K562 (cell line): Measurements from ENCODE around the gene CCR2. TPM values are rescaled to one million over a fixed set of nuclear protein-coding genes. Genes with fewer than 3 reads are reported as not detected.
A peak's percentile ranks its signal among the peaks of the same experiment; 100 is the strongest.

Source experiments
- ARID1B ChIP-seq: fragments of 450-650 bp; IDR thresholded peaks from 2 replicates; pipeline ENCODE4 v1.6.1; 2016; ENCODE audit warnings: antibody characterized with exemption, mild to moderate bottlenecking, inconsistent platforms
- BCOR ChIP-seq: fragments of 450-650 bp; IDR thresholded peaks from 2 replicates; pipeline ENCODE4 v1.6.1; 2016
- DPF2 ChIP-seq: fragments of 450-650 bp; IDR thresholded peaks from 2 replicates; pipeline ENCODE4 v1.6.1; 2016
- ELF1 ChIP-seq: fragments of 200-800 bp; sonication (Bioruptor generic); IDR thresholded peaks from 2 replicates; pipeline ENCODE4 v1.6.1; 2016; ENCODE audit warnings: missing genetic modification characterization, missing compliant biosample characterization
- HDAC6 ChIP-seq: IDR thresholded peaks from 2 replicates; pipeline ENCODE4 v1.6.1; 2012; ENCODE audit warnings: low read depth, mild to moderate bottlenecking, control low read depth, inconsistent platforms, low read length, moderate library complexity
- KDM4B ChIP-seq, 2 experiments: fragments of 450-650 bp in 1 of 2; sonication (generic) in 1 of 2; IDR thresholded peaks; 2 replicates each; pipeline ENCODE4 v1.6.1; 2016 to 2017; ENCODE audit warnings: borderline replicate concordance in 2 of 2, antibody characterized with exemption in 1 of 2, low read depth in 1 of 2, mild to moderate bottlenecking in 1 of 2
- KDM5B ChIP-seq: fragments of 200-600 bp; sonication (generic); IDR thresholded peaks from 2 replicates; pipeline ENCODE4 v1.6.1; 2012; ENCODE audit warnings: low read depth, mild to moderate bottlenecking, moderate library complexity, low read length, control low read depth, inconsistent platforms; ENCODE audit not compliant: insufficient replicate concordance
- MCM5 ChIP-seq: fragments of 450-650 bp; IDR thresholded peaks from 2 replicates; pipeline ENCODE4 v1.6.1; 2016; ENCODE audit warnings: low read depth
- NCOA4 ChIP-seq: fragments of 450-650 bp; IDR thresholded peaks from 2 replicates; pipeline ENCODE4 v1.6.1; 2018; ENCODE audit warnings: mild to moderate bottlenecking; ENCODE audit not compliant: partially characterized antibody
- PPARD ChIP-seq: fragments of 250-450 bp; sonication (Bioruptor Pico); IDR thresholded peaks from 2 replicates; pipeline ENCODE4 v1.8.0; 2022; ENCODE audit warnings: inconsistent platforms, mild to moderate bottlenecking, moderate library complexity
- SIRT6 ChIP-seq: IDR thresholded peaks from one replicate; pipeline ENCODE4 v1.6.1; 2012; ENCODE audit warnings: low read depth, mild to moderate bottlenecking, control low read depth, inconsistent platforms, low read length, moderate library complexity
- SOX6 ChIP-seq: fragments of 450-650 bp; IDR thresholded peaks from 2 replicates; pipeline ENCODE4 v1.6.1; 2014; ENCODE audit warnings: mild to moderate bottlenecking
- SRSF1 ChIP-seq: fragments of 200-400 bp; formaldehyde crosslinking; IDR thresholded peaks from 2 replicates; pipeline ENCODE4 v1.6.1; 2017; ENCODE audit warnings: mild to moderate bottlenecking, low read depth, low read length, moderate library complexity
- TAL1 ChIP-seq: fragments of 450-650 bp; IDR thresholded peaks from 2 replicates; pipeline ENCODE4 v1.6.1; 2016; ENCODE audit warnings: mild to moderate bottlenecking
- YY1 ChIP-seq, 3 experiments: IDR thresholded peaks; 2 replicates each; pipeline ENCODE4 v1.6.1; 2011; ENCODE audit warnings: low read length in 2 of 3, mild to moderate bottlenecking in 2 of 3, moderate library complexity in 2 of 3, borderline replicate concordance in 1 of 3, control low read depth in 1 of 3, low read depth in 1 of 3; ENCODE audit not compliant: insufficient read depth in 3 of 3, insufficient replicate concordance in 2 of 3, control insufficient read depth in 1 of 3, insufficient read length in 1 of 3; ENCODE audit errors: extremely low read depth in 1 of 3
- ZNF184 ChIP-seq: sonication (generic); formaldehyde crosslinking; IDR thresholded peaks from 2 replicates; pipeline ENCODE4 v1.5.0; 2020; ENCODE audit warnings: missing genetic modification reagents
- ZNF232 ChIP-seq: sonication (generic); formaldehyde crosslinking; IDR thresholded peaks from 2 replicates; pipeline ENCODE4 v1.8.0; 2022; ENCODE audit warnings: mild to moderate bottlenecking, missing genetic modification reagents
- polyA plus RNA-seq, 8 experiments: library from polyadenylated mRNA; depleted of rRNA in 4 of 8; stranded (reverse) in 5 of 8; unstranded in 3 of 8; fragments of >200 nt; fragmentation: Nextera tagmentation in 2 of 8; fragmentation: Illumina TruSeq in 1 of 8; extraction: Ambion mirVana in 2 of 8; extraction: Trizol in 1 of 8; gene quantifications; 2 replicates each; pipeline versions ENCODE4 v1.2.1 to v1.2.3, GENCODE V29; 2011 to 2014; ENCODE audit warnings: inconsistent platforms in 1 of 8, missing spikeins in 1 of 8
- total RNA-seq, 7 experiments: library from RNA; depleted of rRNA in 6 of 7; stranded (reverse); fragments of >200 nt in 6 of 7; fragmentation: Illumina TruSeq in 2 of 7; extraction: Trizol in 2 of 7; gene quantifications; 2 replicates each; pipeline versions ENCODE4 v1.2.1 to v1.2.3, GENCODE V29; 2011 to 2021; ENCODE audit warnings: low replicate concordance in 1 of 7
- TF ChIP-seq, protein P1 (sequence below): fragments of 450-650 bp; IDR thresholded peaks from 2 replicates; pipeline ENCODE4 v1.7.1; 2018; ENCODE audit warnings: mild to moderate bottlenecking, low read depth; ENCODE audit not compliant: partially characterized antibody
- TF ChIP-seq, protein P2 (sequence below): sonication (generic); formaldehyde crosslinking; IDR thresholded peaks from 2 replicates; pipeline ENCODE4 v1.8.1; 2023; ENCODE audit warnings: mild to moderate bottlenecking, missing genetic modification reagents
- TF ChIP-seq, protein P3 (sequence below): fragments of 250-450 bp; sonication (Bioruptor Pico); IDR thresholded peaks from 2 replicates; pipeline ENCODE4 v1.6.1; 2021; ENCODE audit warnings: mild to moderate bottlenecking
- TF ChIP-seq, protein P4 (sequence below): fragments of 250-450 bp; sonication (Bioruptor Pico); IDR thresholded peaks from 2 replicates; pipeline ENCODE4 v1.4.0; 2020; ENCODE audit warnings: mild to moderate bottlenecking, moderate library complexity, borderline replicate concordance

CCR2 gene
- total and polyA plus RNA-seq, 9 of the 15 experiments (the other 6 are each of a cell fraction or from before 2014, with no cell fraction given) = not detected

DNA sequence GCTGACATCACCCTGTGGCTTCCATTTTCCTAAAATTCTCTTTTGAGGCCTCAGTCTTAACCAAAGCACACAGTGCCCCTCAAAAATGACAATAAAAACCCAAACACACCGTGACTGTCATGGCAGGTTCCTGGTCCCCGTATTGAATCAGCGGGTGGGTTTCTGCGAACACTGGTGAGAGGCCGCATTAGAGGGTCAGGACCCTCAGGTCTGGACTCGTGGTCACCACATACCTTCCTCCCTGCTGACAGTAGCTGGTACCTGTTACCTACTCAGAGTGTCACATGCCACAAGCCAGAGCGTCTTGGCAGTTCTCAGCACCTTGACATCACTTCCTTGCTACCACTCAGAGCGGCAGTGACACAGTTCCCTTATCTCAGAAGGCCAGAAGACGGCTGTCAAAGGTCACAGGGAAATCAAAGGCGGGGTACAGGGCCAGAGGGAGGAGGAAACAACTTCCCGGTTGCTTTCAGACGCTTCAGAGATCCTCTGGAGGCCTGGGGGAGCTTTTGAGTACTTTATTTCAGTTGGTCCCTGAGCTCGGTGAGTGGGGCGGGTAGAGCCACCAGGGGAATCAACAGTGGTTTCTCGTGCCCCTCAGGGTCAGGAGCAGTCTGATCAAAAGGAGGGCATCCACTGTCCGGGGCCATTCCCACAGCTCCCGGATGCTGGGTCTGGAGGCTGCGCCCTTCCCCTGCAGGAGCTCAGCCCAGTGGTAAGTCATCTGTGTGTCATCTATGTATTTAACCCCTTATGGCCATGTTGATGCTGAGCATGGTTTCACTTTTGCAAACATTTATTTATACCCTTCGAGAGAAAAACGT is 53.1 kb downstream of the CCR2 start, which contains the start of the genes CCR5AS and CCRL2 (continued):
- TF ChIP-seq, protein P1, sequence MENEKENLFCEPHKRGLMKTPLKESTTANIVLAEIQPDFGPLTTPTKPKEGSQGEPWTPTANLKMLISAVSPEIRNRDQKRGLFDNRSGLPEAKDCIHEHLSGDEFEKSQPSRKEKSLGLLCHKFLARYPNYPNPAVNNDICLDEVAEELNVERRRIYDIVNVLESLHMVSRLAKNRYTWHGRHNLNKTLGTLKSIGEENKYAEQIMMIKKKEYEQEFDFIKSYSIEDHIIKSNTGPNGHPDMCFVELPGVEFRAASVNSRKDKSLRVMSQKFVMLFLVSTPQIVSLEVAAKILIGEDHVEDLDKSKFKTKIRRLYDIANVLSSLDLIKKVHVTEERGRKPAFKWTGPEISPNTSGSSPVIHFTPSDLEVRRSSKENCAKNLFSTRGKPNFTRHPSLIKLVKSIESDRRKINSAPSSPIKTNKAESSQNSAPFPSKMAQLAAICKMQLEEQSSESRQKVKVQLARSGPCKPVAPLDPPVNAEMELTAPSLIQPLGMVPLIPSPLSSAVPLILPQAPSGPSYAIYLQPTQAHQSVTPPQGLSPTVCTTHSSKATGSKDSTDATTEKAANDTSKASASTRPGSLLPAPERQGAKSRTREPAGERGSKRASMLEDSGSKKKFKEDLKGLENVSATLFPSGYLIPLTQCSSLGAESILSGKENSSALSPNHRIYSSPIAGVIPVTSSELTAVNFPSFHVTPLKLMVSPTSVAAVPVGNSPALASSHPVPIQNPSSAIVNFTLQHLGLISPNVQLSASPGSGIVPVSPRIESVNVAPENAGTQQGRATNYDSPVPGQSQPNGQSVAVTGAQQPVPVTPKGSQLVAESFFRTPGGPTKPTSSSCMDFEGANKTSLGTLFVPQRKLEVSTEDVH = peak; percentile 56
- TF ChIP-seq, protein P2, sequence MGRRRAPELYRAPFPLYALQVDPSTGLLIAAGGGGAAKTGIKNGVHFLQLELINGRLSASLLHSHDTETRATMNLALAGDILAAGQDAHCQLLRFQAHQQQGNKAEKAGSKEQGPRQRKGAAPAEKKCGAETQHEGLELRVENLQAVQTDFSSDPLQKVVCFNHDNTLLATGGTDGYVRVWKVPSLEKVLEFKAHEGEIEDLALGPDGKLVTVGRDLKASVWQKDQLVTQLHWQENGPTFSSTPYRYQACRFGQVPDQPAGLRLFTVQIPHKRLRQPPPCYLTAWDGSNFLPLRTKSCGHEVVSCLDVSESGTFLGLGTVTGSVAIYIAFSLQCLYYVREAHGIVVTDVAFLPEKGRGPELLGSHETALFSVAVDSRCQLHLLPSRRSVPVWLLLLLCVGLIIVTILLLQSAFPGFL = no peak
- no peak for TF ChIP-seq ZNF232 (CRISPR knock-in tag)
- TF ChIP-seq KDM4B (IDR thresholded peaks at IDR 0.05; ENCODE audit: borderline replicate concordance in 2 of 2, low read depth in 1 of 2) = no peak; a peak in 1 of 4 replicates
- no peak for TF ChIP-seq SIRT6
- TF ChIP-seq, protein P3, sequence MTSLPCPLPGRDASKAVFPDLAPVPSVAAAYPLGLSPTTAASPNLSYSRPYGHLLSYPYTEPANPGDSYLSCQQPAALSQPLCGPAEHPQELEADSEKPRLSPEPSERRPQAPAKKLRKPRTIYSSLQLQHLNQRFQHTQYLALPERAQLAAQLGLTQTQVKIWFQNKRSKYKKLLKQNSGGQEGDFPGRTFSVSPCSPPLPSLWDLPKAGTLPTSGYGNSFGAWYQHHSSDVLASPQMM (CRISPR knock-in tag) = no peak
- peak; percentile 97 for TF ChIP-seq DPF2
- peak; percentile 32 for TF ChIP-seq KDM5B
- TF ChIP-seq SRSF1 = no peak
- no peak; the same call in 1 of the 2 replicates for TF ChIP-seq BCOR
- TF ChIP-seq ELF1 (tag) = peak; percentile 89
- TF ChIP-seq YY1 (IDR thresholded peaks at IDR 0.05; ENCODE audit: borderline replicate concordance in 1 of 3, control insufficient read depth in 1 of 3, extremely low read depth in 1 of 3, insufficient read depth in 3 of 3, insufficient read length in 1 of 3, insufficient replicate concordance in 2 of 3, low read depth in 1 of 3, low read length in 2 of 3) = peak in 1 of 3 experiments; percentile 57
- no peak for TF ChIP-seq MCM5
- TF ChIP-seq ARID1B = peak; percentile 99
- no peak for TF ChIP-seq ZNF184 (CRISPR knock-in tag)
- no peak for TF ChIP-seq HDAC6
- TF ChIP-seq, protein P4, sequence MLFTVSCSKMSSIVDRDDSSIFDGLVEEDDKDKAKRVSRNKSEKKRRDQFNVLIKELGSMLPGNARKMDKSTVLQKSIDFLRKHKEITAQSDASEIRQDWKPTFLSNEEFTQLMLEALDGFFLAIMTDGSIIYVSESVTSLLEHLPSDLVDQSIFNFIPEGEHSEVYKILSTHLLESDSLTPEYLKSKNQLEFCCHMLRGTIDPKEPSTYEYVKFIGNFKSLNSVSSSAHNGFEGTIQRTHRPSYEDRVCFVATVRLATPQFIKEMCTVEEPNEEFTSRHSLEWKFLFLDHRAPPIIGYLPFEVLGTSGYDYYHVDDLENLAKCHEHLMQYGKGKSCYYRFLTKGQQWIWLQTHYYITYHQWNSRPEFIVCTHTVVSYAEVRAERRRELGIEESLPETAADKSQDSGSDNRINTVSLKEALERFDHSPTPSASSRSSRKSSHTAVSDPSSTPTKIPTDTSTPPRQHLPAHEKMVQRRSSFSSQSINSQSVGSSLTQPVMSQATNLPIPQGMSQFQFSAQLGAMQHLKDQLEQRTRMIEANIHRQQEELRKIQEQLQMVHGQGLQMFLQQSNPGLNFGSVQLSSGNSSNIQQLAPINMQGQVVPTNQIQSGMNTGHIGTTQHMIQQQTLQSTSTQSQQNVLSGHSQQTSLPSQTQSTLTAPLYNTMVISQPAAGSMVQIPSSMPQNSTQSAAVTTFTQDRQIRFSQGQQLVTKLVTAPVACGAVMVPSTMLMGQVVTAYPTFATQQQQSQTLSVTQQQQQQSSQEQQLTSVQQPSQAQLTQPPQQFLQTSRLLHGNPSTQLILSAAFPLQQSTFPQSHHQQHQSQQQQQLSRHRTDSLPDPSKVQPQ (CRISPR knock-in tag) = peak; percentile 49; the same call in 1 of the 2 replicates
- no peak for TF ChIP-seq NCOA4
- TF ChIP-seq PPARD (CRISPR knock-in tag) = no peak
- peak; percentile 90 for TF ChIP-seq SOX6
- peak; percentile 95 for TF ChIP-seq TAL1
